NT2/D1 (cell line): ENCODE results near the gene RHBDF1.

Source experiments
- YY1 ChIP-seq: IDR thresholded peaks from 2 replicates; pipeline ENCODE4 v1.6.1; 2011; ENCODE audit not compliant: insufficient read length, insufficient read depth
- ZNF274 ChIP-seq: IDR thresholded peaks from 2 replicates; pipeline ENCODE4 v1.6.1; 2011; ENCODE audit warnings: mild to moderate bottlenecking, low read depth, low read length

DNA sequence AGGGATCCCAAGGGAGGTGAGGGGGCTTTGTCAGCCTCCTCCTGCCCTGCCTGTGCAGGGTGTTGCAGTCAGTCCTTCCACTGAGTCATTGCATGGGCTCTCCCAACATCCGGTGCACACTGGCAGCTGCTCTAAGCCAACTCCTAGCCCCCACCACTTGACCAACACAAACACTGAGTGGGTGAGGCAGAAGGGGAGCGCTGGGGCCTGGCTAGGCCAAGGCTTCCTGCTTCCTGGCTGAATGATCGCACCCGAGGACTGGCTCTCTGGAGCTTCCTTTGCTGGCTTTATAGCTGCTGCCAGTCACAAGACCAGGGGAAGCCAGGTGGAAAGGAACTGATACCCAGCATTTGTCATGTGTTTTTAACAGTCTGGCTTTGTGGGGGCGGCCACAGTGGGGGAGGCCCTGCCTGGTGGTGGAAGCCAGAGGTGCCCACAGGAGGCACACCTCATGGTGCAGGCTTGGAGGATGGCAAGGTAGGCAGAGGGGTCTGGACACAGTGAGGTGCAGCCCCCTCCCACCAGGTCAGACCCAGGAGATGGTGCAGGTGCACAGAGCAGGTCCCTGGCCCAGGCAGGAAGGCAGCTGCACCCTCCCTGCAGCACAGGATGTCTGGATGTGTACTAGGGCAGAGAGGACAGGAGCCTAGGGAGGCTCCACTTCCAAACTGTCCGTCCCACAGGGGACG is 12.4 kb upstream of the RHBDF1 start:
- TF ChIP-seq ZNF274 (no peak), YY1 (no peak)
